HG03103 (cell line): Measurements from ENCODE around the gene GSTK1.
"Not testable (repeated sequence)": the region's sequence is repeated elsewhere in the genome, so short reads cannot be mapped to it uniquely, and the experiment has no call there.

Experiments
- ATAC-seq: cut with Tn5 transposase; IDR thresholded peaks from one replicate; pipeline ENCODE4 v1.9.1; 2021; ENCODE audit warnings: low read depth; ENCODE audit not compliant: unreplicated experiment

Gene GSTK1

DNA sequence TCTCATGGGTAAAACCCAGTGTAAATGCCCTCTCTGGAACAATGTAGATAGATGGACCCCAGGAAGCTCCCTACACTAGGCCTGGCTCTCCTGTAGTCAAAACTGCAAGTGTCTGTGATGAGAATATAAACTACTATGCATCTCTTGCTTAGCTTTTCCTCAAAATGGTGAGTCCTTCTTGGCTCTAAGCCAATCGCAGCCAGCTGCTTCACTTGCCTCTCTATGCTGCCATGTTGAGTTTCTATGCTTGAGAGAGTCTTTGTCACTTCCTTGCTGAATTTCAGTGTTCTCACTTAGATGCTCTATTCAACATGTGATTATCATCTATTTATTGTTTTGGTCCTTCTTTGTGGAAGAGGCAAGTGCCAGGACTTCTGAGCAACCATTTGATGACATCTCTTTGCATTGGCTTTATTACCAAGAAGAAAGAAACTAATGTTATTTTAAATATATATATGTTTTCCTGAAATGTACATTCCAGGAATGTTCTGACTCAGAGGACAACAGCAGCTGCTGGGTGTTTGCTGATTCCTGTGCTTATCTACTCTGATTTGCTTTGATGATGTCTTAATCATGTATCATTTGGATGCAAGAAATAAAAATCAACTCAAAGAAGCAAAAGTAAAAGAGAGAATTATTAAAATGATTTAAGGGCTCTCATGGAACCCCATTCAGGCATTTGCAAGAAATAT, 24.8 kb upstream of the GSTK1 start:
- no peak for ATAC-seq

DNA sequence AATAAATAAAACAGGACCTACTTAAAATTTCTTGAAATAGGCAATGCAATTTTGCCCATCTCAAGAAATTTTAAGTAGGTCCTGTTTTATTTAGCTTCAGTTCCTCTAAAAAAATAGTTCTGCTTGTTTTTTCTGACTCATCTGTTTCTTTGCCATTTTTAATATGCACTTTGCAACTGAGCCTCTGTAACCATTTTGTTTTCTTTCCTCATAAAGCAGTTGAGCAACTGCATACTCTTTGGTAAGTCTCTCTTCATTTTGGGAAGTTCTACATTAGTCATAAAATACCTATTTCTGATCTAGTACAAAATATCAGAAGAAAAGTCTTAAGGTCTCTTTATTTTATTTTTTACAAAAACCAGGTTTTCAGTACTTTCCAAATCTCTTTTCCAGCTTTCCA, 23.4 kb upstream of the GSTK1 start:
- ATAC-seq: no peak

DNA sequence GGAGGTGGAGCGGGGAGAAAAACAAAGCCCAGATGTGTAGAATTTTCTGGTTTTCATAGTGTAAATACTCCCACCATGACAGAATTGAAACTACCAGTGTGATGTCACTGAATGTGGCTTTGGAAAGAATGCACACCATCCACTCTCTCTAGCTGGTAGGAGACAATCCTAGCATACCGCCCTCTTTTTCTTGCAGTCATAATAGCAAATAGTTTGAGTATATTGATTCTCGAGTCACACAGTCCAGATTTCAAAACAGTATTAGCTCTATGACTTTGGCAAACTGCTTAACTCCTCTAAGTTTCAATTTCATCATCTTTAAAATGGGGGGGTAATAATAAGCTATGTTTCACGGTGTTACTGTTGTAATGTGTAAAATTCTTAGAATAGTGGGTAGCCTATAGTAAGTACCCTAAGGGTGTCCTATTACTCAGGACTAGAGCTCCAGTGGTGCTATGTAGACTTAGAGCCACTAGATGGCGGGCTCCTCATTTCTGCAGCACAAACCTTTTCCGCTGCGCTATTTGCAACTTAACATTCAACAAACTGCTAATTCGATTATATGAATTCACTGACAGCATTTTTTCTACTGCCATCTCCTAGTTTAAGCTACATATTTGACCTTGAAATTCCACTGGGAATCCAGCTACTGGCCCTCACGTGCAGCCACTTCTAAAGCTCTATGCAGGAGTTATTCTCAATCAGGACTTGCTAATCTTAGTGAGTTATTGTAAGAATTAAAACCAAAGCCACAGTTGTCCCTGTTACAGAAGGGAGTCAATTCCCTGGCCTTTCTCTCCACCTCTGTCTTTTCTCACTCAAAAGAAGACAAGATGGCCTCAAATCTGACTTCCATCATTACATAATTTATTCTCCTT, 22.7 kb upstream of the GSTK1 start:
- peak; percentile 92 for ATAC-seq

DNA sequence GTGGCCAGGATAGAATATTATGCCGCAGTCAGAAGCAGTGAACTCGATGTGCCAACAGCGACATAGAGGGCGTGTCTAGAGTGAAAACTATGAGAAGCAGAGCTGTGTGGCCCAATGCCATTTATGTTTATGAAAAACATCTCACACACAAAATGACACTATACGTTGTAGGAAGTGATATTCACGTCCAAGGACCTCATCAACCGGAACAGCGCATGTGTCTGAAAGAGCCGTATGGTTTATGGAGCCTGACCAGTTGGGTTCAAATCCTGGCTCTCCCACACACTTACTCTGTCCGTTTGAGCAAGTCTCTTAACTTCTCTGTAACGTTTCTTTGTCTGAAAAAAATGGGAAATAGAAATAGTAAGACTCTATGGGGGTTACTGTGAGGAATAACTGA, 20.9 kb upstream of the GSTK1 start:
- ATAC-seq: no peak

DNA sequence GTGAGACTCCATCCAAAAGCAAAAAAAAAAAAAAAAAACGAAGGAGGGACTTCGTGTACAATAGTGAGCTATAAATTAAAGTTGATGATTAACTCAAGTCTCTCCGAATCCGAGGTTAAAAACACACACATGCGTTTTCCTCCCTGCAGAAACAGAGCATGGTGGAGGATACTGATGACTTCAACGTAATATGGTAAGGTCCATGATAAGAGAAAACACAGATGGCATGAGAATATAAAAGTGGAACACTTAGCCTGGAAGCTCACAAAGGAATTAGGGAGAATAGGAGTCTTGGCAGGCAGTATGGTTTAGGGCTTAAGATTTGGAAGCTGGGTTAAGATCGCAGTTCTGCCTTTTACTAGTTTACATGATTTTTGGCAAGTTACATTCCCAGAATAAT, 20.1 kb upstream of the GSTK1 start:
- no peak for ATAC-seq

DNA sequence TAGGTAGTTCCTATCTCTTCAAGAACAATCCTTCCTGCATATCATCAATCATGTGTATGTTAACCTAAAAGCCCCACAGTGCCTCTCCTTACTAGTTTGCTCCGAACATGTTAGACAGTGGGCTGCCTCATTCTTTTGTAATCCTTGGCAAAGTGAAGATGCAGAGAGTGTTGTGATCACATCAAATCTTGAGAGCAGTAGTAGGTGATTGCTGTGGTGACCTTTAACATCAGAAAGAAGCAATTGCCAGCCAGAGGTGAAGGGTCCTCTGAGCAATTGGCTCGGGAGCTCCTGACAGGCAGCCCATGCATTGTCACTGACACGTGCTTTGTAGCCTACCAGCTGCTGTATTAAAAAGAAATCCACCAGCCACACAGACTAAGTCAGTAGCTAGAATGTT, 19.6 kb upstream of the GSTK1 start:
- ATAC-seq: no peak

DNA sequence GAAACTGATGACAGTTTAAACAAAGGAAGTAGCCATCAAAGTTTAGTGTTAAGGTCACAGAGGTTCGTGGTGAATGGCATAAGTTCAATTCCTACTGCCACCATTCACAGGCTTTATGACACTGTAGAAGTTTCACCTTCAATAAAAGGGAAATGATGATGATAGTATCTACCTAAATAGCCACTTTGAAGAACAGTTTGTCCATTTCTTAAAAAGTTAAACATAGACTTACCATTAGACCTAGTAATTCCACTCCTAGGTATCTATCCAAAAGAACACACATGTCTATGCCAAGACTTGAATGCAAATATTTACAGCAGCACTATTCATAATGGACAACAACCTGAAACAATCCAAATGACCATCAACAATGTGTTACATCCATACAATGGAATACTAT, 18.9 kb upstream of the GSTK1 start:
- ATAC-seq: no peak

DNA sequence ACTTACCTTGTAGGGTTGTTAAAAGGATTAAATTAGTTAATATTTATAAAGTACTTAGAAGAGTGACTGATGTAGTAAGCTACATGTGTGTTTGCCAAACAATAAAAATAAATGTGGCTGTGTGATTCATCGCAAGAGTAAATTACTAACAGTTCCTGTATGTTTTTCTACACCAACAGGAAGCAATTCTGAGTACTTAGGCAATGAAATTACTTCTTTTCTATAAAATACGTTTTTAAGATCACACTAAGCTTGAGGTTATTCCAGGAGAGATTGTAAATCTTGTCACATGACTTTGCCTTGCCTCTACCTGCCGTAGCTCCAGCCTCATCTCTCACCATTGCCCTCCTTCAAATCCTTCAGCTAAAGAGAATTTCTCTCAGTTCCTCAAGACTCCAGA, 18.1 kb upstream of the GSTK1 start:
- no peak for ATAC-seq

DNA sequence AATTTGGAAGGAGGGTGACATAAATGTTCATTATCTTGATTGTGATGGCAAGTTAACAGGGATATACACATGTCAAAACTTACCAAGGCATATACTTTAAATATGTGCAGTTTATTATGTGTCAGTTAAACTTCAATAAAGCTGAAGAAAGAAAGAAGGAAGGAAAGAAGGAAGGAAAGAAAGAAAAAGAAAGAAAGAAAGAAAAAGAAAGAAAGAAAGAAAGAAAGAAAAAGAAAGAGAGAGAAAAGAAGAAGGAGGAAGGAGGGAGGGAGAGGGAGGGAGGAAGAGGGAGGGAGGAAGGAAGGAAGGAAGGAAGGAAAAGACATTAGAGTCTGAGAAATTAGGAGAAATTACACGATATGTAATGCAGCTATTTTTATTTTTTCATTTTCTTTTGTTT, 15.9 kb upstream of the GSTK1 start:
- ATAC-seq: no peak

DNA sequence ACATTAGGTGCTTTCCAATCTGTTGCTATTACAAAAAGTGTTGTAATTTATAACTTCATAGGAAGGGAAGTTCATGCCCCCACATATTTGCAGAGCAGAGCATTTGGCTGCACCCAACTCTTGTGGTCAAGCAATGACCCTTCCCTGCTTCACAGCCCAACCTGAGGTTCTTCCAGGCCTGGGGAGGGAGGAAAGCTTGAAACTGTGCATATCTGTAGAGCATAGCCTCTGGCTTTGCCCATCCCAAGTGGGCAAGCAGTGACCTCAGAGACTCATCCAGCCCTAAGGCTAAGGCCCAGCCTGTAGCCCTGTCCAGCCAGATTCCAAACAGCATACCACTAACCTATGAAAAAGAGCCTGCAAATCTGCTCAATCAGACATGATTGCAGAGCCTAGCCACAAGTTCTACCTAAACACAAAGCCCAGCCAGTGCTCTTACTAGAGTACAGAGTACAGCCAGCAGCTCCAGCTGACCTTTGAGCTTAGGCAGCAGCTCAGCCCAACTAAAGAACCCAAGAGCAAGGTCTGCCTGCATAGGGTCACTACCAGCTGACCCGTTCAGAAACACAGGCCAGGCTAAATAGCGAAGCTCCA, 14.4 kb upstream of the GSTK1 start:
- ATAC-seq: no peak

DNA sequence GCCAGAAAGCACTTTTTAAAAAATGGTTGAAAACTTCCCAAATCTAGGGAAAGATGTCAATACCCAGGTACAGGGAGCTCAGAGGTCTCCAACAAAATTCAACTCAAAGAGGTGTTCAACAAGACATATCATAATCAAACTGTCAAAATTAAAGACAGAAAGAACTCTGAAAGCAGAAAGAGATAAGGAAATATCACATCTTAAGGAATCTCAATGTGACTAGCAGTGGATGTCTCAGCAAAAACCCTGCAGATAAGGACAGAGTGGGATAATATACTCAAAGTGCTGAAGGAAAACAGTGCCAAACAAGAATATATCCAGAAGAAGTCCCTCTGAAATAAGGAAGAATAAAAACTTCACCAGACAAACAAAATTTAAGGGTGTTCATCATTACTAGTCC, 13.0 kb upstream of the GSTK1 start:
- ATAC-seq: no peak

DNA sequence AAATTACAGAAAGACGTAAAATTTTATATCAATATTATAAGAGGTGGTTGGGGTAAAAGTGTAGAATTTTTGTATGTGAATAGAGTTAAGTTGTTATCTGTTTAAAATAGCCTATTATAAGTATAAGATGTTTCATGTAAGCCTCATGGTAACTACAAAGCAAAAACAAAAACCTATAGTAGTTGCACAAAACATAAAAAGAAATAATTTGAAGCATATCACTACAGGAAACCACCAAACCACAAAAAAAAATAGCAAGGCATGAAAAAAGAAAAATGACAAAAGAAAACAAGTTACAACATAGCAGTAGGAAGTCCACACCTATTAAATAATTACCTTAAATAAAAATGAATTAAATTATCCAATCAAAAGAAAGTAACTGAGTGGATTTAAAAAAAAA, 12.4 kb upstream of the GSTK1 start:
- no peak for ATAC-seq

DNA sequence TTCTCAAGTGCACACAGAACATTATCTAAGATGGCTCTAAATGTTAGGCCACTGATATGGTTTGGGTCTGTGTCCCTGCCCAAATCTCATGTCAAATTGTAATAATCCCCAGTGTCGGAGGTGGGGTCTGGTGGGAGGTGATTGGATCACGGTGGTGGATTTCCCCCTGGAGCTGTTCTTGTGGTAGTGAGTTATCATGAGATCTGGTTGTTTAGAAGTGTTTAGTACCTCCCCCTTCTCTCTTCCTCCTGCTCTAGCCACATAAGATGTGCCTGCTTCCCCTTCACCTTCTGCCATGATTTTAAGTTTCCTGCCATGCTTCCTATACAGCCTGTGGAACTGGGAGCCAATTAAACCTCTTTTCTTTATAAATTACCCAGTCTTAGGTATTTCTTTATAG, 11.2 kb upstream of the GSTK1 start:
- no peak for ATAC-seq

DNA sequence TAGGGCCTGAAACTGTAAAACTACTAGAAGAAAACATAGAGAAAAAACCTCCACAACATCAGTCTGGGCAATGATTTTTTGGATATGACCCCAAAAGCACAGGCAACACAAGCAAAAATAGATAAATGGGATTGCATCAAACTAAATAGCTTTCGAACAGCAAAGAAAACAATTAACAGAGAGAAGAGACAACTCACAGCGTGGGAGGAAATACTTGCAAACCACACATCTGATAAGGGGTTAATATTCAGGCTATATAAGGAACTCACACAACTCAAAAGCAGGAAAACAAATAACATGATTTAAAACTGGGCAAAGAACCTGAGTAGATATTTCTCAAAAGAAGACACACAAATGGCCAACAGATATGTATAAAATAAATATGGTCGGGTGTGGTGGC, 7.7 kb upstream of the GSTK1 start:
- no peak for ATAC-seq

DNA sequence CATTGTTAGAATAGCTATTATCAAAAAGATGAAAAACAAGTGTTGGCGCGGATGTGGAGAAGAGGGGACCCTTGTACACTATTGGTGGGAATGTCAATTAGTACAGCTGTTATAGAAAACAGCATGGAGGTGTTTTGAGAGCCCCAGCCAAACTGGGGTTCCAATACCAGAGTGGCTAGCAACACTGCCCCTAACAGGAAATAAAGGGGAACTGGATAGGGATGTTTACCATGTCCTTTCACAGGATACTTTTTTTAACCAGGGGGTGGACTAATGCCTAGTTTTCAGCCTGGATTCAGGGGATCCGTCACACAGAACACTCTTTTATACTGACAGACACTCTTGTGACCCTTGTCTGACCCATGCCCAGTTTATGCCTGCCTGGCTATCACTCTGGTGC, 6.9 kb upstream of the GSTK1 start:
- no peak for ATAC-seq

DNA sequence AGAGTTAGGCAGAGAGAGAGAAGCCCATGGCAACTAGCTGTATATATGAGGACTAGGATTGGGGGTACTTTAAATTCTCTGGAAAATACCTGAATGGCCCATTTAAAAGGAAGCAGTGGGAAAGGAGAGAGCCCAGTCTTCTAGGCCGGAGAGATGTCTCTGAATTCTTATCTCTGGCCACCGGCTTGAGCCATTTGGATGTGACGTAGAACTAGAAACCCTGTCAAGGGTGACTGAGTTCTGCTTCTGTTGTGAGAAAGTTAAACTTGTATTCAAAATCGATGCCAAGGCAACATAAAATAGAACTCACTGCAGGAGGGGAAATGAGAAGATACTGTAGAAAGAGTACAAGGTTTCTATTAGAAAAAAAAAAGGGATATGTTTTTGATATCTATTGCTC, 6.3 kb upstream of the GSTK1 start:
- peak; percentile 76 for ATAC-seq

DNA sequence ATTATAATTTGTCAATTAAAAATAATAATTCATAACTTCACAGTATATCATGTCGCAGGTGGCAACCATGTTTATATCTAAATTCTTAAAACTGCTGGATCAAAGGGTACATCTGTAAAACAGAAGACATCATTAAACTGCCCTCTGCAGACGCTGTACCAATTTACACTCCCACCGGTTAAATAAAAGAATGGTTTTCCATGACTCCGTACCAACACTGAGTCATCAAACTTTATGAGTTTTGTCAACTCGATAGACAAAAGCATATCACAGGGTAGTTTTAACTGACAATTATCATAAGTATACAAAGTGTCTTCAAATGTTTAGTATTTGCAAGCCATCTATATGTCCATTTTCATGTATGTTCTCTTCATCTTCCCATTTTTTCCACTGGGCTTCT, 5.7 kb upstream of the GSTK1 start:
- ATAC-seq: no peak

DNA sequence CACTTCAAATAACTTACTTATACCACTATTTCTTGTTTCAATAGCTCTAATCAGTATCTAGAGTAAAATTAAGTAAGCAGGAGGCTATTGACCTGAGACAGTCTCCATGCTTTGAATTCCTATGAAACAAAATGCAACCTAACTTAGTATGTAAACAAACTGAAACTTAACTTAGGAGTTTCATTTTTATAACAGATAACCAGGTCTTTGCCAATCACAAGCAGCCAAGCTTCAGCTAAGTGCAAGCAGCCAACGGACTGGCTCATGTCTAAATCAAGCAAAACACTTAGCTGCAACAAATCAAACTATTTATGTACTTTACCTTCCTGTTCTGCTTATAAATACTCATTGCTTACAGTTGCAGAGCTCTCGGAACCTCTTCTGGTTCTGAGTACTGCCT, 4.4 kb upstream of the GSTK1 start:
- peak; percentile 38 for ATAC-seq

DNA sequence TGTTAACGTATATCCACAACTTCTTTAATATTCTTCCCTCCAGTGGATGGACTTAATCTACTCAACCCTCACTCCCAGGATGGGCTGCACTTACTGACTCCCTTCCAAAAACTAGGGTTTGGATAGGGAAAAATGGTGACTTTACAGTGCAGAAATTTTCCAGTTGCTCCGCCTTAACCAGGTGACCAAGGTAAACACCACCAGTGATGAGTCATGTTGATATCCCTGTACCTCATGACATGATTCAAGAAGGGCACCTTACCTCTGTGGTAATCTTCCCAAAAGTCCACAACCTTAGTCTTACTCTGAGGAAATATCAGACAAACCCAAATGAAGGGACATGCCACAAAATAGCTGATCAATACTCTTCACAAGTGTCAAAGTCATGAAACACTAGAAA, 3.5 kb upstream of the GSTK1 start:
- ATAC-seq: no peak

DNA sequence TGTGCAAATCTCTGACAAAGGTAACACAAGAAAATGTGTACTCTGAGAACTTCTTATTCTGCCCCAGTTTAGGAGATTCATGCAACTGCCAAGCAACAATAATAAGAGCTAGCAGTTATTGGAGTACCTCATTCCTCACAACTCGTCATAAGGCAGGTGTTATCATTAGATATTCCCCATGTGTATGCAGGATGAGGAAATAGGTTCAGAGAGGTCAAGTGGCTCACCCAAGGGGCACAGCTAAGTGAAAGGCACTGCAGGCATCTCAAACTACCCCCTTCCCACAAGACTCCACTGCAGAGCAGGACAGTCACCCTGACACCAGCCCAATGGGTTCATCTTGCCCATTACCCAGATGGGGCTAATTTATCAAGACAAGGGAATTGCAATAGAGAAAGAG, 1.3 kb upstream of the GSTK1 start:
- ATAC-seq: no peak

DNA sequence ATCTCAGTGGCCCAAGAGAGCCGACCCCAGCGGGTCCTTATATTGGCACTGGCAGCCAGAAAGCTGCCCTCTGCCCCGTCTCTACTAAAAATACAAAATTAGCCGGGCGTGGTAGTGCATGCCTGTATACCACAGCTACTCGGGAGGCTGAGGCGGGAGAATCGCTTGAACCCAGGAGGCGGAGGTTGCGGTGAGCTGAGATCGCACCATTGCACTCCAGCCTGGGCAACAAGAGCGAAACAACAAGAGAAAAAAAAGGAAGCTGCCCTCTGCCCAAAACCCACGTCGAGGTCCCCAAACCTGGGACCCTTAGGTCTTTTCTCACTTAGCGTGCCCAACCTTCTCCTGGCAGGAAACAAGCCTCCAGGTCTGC, 941 bp downstream of the GSTK1 start:
- not testable (repeated sequence) for ATAC-seq
